MCF 10A (cell line): ENCODE measurements around the gene RERE. TPM values are rescaled to one million over a fixed set of nuclear protein-coding genes. Genes with fewer than 3 reads are reported as not detected.

Experiments
- BruUV-seq: library from RNA; stranded (reverse); fragments of 400-500 nt; replicated peaks from 2 replicates; lab custom pipeline; 2021; lab: Mats Ljungman, UMichigan
- CTCF ChIA-PET: fragments of 300-600 bp; sonication (Branson Sonifier 250); formaldehyde crosslinking; extraction: SDS; loops from one replicate; lab custom pipeline; 2021; ENCODE audit warnings: antibody characterized with exemption, inconsistent platforms; lab: Yijun Ruan, JAX
- POLR2A ChIA-PET: fragments of 300-600, 350-650 bp; sonication (Branson Sonifier 250); formaldehyde crosslinking; extraction: SDS; loops from one replicate; lab custom pipeline; 2020; ENCODE audit warnings: antibody characterized with exemption, inconsistent platforms; lab: Yijun Ruan, JAX
- DNase-seq: peaks from one replicate; pipeline ENCODE4 v3.0.0-alpha.2; 2018; ENCODE audit not compliant: unreplicated experiment
- H3K27ac Mint-ChIP-seq: one replicate; pipeline ENCODE4 v1.8.0; 2022; ENCODE audit warnings: mild to moderate bottlenecking, low read depth, mixed read lengths; ENCODE audit not compliant: unreplicated experiment
- H3K27me3 Mint-ChIP-seq: one replicate; pipeline ENCODE4 v1.8.0; 2022; ENCODE audit warnings: mixed read lengths; ENCODE audit not compliant: insufficient read depth, unreplicated experiment
- H3K36me3 Mint-ChIP-seq: one replicate; pipeline ENCODE4 v1.8.0; 2022; ENCODE audit warnings: mild to moderate bottlenecking, moderate library complexity, mixed read lengths; ENCODE audit not compliant: insufficient read depth, unreplicated experiment
- H3K4me1 Mint-ChIP-seq: one replicate; pipeline ENCODE4 v1.8.0; 2022; ENCODE audit warnings: mixed read lengths; ENCODE audit not compliant: insufficient read depth, unreplicated experiment
- H3K4me3 Mint-ChIP-seq: one replicate; pipeline ENCODE4 v1.8.0; 2022; ENCODE audit warnings: mild to moderate bottlenecking, moderate library complexity, mixed read lengths; ENCODE audit not compliant: unreplicated experiment
- H3K9me3 Mint-ChIP-seq: one replicate; pipeline ENCODE4 v1.8.0; 2022; ENCODE audit warnings: mixed read lengths; ENCODE audit not compliant: unreplicated experiment
- intact Hi-C: fragments of 100-400 bp; cut with micrococcal nuclease; formaldehyde crosslinking; loops from 2 replicates; pipeline ENCODE4 v1.14.1; 2022
- total RNA-seq: library from RNA; stranded (reverse); gene quantifications from 2 replicates; pipeline ENCODE4 v1.2.3, GENCODE V29; 2022
- TF ChIP-seq, protein P1 (sequence below): fragments of 200-600 bp; IDR thresholded peaks from one replicate; pipeline ENCODE4 v1.8.0; 2022; ENCODE audit warnings: antibody characterized with exemption, mild to moderate bottlenecking; ENCODE audit not compliant: unreplicated experiment

The RERE gene
- total RNA-seq, 1 experiment from 2014 or later: 48.4 TPM

DNA sequence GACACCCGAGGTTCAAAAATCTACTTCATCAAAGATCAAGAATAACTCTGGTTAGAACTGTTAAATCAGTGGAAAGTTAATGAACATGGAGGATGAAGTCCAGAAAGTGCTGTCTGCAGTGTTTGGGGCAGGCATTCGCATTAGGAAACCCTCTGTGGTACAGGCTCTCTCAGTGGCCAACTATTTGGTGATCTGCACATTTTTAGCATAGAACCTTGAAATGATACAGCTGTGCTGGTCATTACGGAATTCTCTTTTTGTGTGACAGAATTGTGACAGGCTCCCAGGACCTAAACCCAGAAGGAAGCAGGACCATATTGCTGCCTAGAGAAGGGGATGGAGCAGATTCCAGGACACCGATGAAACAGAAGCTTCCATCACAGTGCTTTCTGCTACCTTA lies 410.5 kb downstream of the RERE start:
- no peak for DNase-seq
- peaks cover 28% of the 10 kb centered on the region for H3K36me3 Mint-ChIP-seq
- ChIA-PET POLR2A (interaction anchor here (0.6 to 1.2 kb wide), 3 partner anchors 14 to 25 kb away, joined by 4 to 6 read pairs (median 4); no protein-coding TSS in a partner anchor), CTCF (interaction anchor here (0.7 kb wide), 2 partner anchors 46 to 584 kb away, joined by 3 read pairs; no protein-coding TSS in a partner anchor)
- H3K27ac Mint-ChIP-seq: no peak overlapping the region
- no peaks in the 10 kb centered on the region for H3K27me3 Mint-ChIP-seq
- H3K9me3 Mint-ChIP-seq: no peaks in the 10 kb centered on the region
- H3K4me3 Mint-ChIP-seq: no peak overlapping the region
- intact Hi-C loops: no loop called here
- no TSS peak for BruUV-seq
- TF ChIP-seq, protein P1, sequence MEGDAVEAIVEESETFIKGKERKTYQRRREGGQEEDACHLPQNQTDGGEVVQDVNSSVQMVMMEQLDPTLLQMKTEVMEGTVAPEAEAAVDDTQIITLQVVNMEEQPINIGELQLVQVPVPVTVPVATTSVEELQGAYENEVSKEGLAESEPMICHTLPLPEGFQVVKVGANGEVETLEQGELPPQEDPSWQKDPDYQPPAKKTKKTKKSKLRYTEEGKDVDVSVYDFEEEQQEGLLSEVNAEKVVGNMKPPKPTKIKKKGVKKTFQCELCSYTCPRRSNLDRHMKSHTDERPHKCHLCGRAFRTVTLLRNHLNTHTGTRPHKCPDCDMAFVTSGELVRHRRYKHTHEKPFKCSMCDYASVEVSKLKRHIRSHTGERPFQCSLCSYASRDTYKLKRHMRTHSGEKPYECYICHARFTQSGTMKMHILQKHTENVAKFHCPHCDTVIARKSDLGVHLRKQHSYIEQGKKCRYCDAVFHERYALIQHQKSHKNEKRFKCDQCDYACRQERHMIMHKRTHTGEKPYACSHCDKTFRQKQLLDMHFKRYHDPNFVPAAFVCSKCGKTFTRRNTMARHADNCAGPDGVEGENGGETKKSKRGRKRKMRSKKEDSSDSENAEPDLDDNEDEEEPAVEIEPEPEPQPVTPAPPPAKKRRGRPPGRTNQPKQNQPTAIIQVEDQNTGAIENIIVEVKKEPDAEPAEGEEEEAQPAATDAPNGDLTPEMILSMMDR: no peak
- H3K4me1 Mint-ChIP-seq: peaks cover 17% of the 10 kb centered on the region

DNA sequence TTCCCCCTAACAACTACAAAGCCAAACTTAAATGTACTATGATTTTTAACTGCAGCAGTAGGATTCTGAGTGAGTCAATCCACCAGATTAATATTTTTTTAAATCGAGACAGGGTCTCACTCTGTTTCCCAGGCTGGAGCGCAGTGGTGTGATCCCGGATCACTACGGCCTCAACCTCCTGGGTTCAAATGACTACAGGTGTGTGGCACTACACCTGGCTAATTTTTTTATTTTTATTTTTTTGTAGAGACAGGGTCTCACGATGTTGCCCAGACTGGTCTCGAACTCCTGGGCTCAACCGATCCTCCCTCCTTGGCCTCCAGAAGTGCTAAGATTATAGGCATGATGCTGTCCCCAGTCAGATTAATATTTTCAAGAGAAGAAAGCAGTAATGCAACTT lies 411.4 kb downstream of the RERE start:
- Mint-ChIP-seq H3K9me3 (no peaks in the 10 kb centered on the region), H3K4me1 (peaks cover 16% of the 10 kb centered on the region), H3K4me3 (no peak overlapping the region), H3K36me3 (peaks cover 32% of the 10 kb centered on the region), H3K27ac (no peak overlapping the region), H3K27me3 (no peaks in the 10 kb centered on the region)
- no TSS peak for BruUV-seq
- ChIA-PET CTCF (no interaction called here), POLR2A (no interaction called here)
- TF ChIP-seq, protein P1: no peak
- no peak for DNase-seq
- intact Hi-C loops: no loop called here

DNA sequence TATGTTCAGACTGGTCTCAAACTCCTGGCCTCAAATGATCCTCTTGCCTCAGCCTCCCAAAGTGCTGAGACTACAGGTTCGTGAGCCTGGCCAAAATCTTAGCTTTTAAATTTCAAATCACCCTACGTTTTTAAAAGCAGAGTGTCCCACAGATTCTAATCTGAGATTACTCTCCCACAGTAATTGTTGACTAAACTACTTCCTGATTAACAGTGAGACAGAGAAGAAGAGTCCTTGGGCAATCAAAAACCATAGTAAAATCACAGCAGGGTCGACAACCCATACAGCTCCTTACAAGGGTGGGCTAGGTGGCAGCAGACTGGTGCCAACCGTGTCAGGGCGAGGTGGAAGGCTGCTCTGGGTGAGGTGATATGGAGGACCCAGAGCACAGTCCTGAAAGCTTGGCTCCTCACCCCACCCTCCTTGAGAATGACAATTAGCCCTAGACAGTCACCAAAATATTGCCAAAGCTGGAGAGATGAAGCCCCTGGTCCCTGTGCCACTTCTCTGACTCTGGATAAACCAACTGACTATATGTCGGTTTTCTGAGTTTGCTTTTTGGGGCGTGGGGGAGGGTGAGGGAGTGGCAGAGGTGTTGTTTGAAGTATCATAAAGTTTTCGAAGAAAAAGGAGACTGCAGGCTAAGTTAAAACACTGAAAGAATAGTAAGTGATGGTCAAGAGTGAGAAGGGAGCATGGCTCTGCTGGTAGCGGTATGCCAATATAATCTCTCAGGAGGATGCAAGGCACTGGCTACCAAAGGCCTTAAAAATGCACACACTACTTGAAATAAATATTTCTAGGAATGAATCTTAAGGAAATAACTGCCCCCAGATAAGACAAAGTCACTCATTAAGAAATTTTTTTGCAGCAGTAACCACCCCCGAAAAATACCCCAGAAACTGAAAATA lies 412.7 kb downstream of the RERE start:
- ChIA-PET POLR2A (interaction anchor here (0.8 kb wide), 1 partner anchor 20 kb away, joined by 4 read pairs; no protein-coding TSS in a partner anchor), CTCF (interaction anchor here (0.7 kb wide), 1 partner anchor 644 kb away, joined by 4 read pairs; no protein-coding TSS in a partner anchor)
- H3K36me3 Mint-ChIP-seq: peaks cover 42% of the 10 kb centered on the region
- TF ChIP-seq, protein P1: no peak
- no peak for DNase-seq
- peaks cover 16% of the 10 kb centered on the region for H3K4me1 Mint-ChIP-seq
- no peaks in the 10 kb centered on the region for H3K9me3 Mint-ChIP-seq
- intact Hi-C loops: no loop called here
- no peak overlapping the region for H3K27ac Mint-ChIP-seq
- BruUV-seq: no TSS peak
- no peaks in the 10 kb centered on the region for H3K27me3 Mint-ChIP-seq
- no peak overlapping the region for H3K4me3 Mint-ChIP-seq

DNA sequence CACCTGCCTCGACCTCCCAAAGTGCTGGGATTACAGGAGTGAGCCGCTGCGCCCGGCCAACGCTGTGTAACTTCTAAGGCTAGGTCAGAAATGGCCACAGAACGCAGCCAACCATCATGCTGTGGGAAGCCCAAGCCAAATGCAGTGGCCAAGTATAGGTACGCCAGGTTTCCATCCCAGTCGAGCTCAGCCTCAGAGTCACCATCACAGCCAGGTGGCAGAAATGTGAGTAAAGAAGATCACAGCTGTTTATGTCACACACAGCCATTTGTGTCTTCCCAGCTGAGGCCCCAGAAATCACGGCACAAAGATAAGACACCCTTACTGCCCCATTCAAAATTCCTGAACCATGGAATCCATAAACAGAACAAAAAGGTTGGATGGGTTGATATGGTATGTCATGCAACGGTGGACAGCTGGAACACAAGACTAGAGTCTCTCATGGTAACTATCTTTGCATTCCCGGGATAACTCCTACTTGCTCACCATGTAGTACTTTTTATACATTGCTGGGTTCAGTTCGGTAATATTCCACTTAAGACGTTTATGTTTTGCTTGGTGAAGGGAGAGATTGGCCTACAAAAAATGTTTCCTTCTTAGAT lies 415.2 kb downstream of the RERE start:
- H3K4me3 Mint-ChIP-seq: no peak overlapping the region
- H3K27ac Mint-ChIP-seq: no peak overlapping the region
- BruUV-seq: no TSS peak
- H3K9me3 Mint-ChIP-seq: no peaks in the 10 kb centered on the region
- H3K36me3 Mint-ChIP-seq: peaks cover 28% of the 10 kb centered on the region
- no peak for DNase-seq
- H3K4me1 Mint-ChIP-seq: peaks cover 14% of the 10 kb centered on the region
- no peaks in the 10 kb centered on the region for H3K27me3 Mint-ChIP-seq
- POLR2A ChIA-PET: interaction anchor here (0.6 to 1.0 kb wide), 2 partner anchors 155 to 800 kb away, joined by 3 to 4 read pairs; no protein-coding TSS in a partner anchor
- CTCF ChIA-PET: no interaction called here
- intact Hi-C loops: no loop called here
- TF ChIP-seq, protein P1: no peak
